ENCODE results near the gene KCNMA1. TPM values are rescaled to one million over a fixed set of nuclear protein-coding genes. Genes with fewer than 3 reads are reported as not detected.

The KCNMA1 gene
- polyA plus RNA-seq, 1 donor from 2014 or later: 60.8 TPM

DNA sequence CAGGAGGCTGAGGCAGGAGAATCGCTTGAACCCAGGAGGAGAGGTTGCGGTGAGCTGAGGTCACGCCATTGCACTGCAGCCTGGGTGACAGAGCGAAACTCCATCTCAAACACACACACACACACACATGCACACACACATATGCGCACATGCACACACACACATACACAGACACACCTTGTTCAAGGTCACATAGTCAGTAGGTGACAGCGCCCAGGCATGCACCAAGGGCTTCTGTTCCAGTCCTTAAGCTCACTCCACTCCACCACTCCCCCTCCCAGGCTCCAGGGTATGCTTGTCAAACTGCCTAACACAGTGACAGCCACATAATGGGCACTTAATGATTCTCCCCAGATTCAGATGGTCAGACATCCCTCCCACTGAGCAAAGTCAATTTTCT is 37.0 kb downstream of the KCNMA1 start:
- Histone ChIP-seq H3K9me3 (ENCODE audit: low read length) (no peaks in the 10 kb centered on the region), H3K4me2 (ENCODE audit: low read length) (no peak overlapping the region), H3F3A (ENCODE audit: insufficient read depth, low read length, poor library complexity, severe bottlenecking) (no peaks in the 10 kb centered on the region), H2AFZ (ENCODE audit: low read depth, low read length) (no peak overlapping the region), H4K20me1 (ENCODE audit: insufficient read depth) (no peaks in the 10 kb centered on the region), H3K4me3 (ENCODE audit: low read length) (no peak overlapping the region), H3K79me2 (replicated peaks; ENCODE audit: insufficient read depth, low read length) (no peaks in the 10 kb centered on the region), H3K27me3 (ENCODE audit: insufficient read depth, low read depth, low read length) (no peaks in the 10 kb centered on the region), H3K27ac (ENCODE audit: low read length) (peak overlapping the region; percentile 35), H3K9ac (ENCODE audit: low read length) (no peak overlapping the region), H3K9me2 (ENCODE audit: insufficient read depth, low read length) (no peaks in the 10 kb centered on the region), H3K36me3 (ENCODE audit: insufficient read depth, low read length) (no peaks in the 10 kb centered on the region)
- TF ChIP-seq TAF1 (IDR thresholded peaks at IDR 0.05; ENCODE audit: low read depth): no peak
- TF ChIP-seq POLR2AphosphoS5 (IDR thresholded peaks at IDR 0.05): peak; percentile 13
- TF ChIP-seq MXI1 (conservative IDR thresholded peaks at IDR 0.05; ENCODE audit: poor library complexity, severe bottlenecking): no peak
- no peak for TF ChIP-seq RAD21 (conservative IDR thresholded peaks at IDR 0.05)
- TF ChIP-seq EZH2 (IDR thresholded peaks at IDR 0.05; ENCODE audit: borderline replicate concordance, insufficient read depth, low read length, poor library complexity, severe bottlenecking): no peak
- TF ChIP-seq EP300 (conservative IDR thresholded peaks at IDR 0.05; ENCODE audit: poor library complexity, severe bottlenecking): peak; percentile 50
- TF ChIP-seq, protein P1, sequence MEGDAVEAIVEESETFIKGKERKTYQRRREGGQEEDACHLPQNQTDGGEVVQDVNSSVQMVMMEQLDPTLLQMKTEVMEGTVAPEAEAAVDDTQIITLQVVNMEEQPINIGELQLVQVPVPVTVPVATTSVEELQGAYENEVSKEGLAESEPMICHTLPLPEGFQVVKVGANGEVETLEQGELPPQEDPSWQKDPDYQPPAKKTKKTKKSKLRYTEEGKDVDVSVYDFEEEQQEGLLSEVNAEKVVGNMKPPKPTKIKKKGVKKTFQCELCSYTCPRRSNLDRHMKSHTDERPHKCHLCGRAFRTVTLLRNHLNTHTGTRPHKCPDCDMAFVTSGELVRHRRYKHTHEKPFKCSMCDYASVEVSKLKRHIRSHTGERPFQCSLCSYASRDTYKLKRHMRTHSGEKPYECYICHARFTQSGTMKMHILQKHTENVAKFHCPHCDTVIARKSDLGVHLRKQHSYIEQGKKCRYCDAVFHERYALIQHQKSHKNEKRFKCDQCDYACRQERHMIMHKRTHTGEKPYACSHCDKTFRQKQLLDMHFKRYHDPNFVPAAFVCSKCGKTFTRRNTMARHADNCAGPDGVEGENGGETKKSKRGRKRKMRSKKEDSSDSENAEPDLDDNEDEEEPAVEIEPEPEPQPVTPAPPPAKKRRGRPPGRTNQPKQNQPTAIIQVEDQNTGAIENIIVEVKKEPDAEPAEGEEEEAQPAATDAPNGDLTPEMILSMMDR (IDR thresholded peaks at IDR 0.05; ENCODE audit: poor library complexity, severe bottlenecking): no peak
- TF ChIP-seq SMC3 (conservative IDR thresholded peaks at IDR 0.05; ENCODE audit: poor library complexity): no peak
- TF ChIP-seq, protein P2, sequence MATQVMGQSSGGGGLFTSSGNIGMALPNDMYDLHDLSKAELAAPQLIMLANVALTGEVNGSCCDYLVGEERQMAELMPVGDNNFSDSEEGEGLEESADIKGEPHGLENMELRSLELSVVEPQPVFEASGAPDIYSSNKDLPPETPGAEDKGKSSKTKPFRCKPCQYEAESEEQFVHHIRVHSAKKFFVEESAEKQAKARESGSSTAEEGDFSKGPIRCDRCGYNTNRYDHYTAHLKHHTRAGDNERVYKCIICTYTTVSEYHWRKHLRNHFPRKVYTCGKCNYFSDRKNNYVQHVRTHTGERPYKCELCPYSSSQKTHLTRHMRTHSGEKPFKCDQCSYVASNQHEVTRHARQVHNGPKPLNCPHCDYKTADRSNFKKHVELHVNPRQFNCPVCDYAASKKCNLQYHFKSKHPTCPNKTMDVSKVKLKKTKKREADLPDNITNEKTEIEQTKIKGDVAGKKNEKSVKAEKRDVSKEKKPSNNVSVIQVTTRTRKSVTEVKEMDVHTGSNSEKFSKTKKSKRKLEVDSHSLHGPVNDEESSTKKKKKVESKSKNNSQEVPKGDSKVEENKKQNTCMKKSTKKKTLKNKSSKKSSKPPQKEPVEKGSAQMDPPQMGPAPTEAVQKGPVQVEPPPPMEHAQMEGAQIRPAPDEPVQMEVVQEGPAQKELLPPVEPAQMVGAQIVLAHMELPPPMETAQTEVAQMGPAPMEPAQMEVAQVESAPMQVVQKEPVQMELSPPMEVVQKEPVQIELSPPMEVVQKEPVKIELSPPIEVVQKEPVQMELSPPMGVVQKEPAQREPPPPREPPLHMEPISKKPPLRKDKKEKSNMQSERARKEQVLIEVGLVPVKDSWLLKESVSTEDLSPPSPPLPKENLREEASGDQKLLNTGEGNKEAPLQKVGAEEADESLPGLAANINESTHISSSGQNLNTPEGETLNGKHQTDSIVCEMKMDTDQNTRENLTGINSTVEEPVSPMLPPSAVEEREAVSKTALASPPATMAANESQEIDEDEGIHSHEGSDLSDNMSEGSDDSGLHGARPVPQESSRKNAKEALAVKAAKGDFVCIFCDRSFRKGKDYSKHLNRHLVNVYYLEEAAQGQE (IDR thresholded peaks at IDR 0.05; ENCODE audit: borderline replicate concordance): no peak

DNA sequence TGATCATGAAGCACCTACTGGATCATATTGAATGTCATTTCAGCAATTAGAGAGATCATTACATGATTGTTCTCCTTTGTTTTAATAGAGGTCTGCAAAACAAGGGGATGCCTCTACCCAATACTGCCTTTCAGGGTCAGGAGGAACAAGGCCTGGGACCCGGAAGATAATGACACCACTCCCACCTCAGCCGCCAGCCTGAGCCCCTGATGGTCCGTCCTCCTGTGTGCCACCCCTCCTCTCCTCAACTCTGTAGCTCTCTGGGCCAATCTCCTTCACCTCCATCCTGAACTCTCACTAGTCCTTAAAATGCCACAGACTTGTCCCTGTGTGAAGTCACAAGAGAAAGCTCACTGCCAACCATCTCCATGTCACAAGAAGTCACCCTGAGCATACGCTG is 38.0 kb downstream of the KCNMA1 start:
- Histone ChIP-seq H3K27me3 (ENCODE audit: insufficient read depth, low read depth, low read length) (no peaks in the 10 kb centered on the region), H3K27ac (ENCODE audit: low read length) (no peak overlapping the region), H3K4me3 (ENCODE audit: low read length) (no peak overlapping the region), H3K9me2 (ENCODE audit: insufficient read depth, low read length) (no peaks in the 10 kb centered on the region), H2AFZ (ENCODE audit: low read depth, low read length) (no peak overlapping the region), H3K4me2 (ENCODE audit: low read length) (no peak overlapping the region), H3K79me2 (replicated peaks; ENCODE audit: insufficient read depth, low read length) (no peaks in the 10 kb centered on the region), H4K20me1 (ENCODE audit: insufficient read depth) (no peaks in the 10 kb centered on the region), H3F3A (ENCODE audit: insufficient read depth, low read length, poor library complexity, severe bottlenecking) (no peaks in the 10 kb centered on the region), H3K36me3 (ENCODE audit: insufficient read depth, low read length) (no peaks in the 10 kb centered on the region), H3K9ac (ENCODE audit: low read length) (no peak overlapping the region), H3K9me3 (ENCODE audit: low read length) (no peaks in the 10 kb centered on the region)
- no peak for TF ChIP-seq SMC3 (conservative IDR thresholded peaks at IDR 0.05; ENCODE audit: poor library complexity)
- TF ChIP-seq, protein P1 (IDR thresholded peaks at IDR 0.05; ENCODE audit: poor library complexity, severe bottlenecking): no peak
- no peak for TF ChIP-seq TAF1 (IDR thresholded peaks at IDR 0.05; ENCODE audit: low read depth)
- no peak for TF ChIP-seq POLR2AphosphoS5 (IDR thresholded peaks at IDR 0.05)
- no peak for TF ChIP-seq MXI1 (conservative IDR thresholded peaks at IDR 0.05; ENCODE audit: poor library complexity, severe bottlenecking)
- no peak for TF ChIP-seq EZH2 (IDR thresholded peaks at IDR 0.05; ENCODE audit: borderline replicate concordance, insufficient read depth, low read length, poor library complexity, severe bottlenecking)
- TF ChIP-seq, protein P2 (IDR thresholded peaks at IDR 0.05; ENCODE audit: borderline replicate concordance): no peak
- no peak for TF ChIP-seq EP300 (conservative IDR thresholded peaks at IDR 0.05; ENCODE audit: poor library complexity, severe bottlenecking)
- no peak for TF ChIP-seq RAD21 (conservative IDR thresholded peaks at IDR 0.05)

Measured in neural cell (in vitro differentiated cells).